ENCODE data around the gene KCTD2.

Gene KCTD2

GRCh38 chr17:75102385-75102821 lies 55.4 kb downstream of the KCTD2 start:
- no peak for DNase-seq

- DNase-seq, result no peak
Measured at GRCh38 chr17:75103601-75104554, 56.9 kb downstream of the KCTD2 start.

- DNase-seq, result peak in 1 of 2 experiments; percentile 63
Measured at GRCh38 chr17:75105126-75106080, 58.4 kb downstream of the KCTD2 start.

GRCh38 chr17:75108193-75108592 lies 61.2 kb downstream of the KCTD2 start:
- no peak for DNase-seq

GRCh38 chr17:75109046-75109406 lies 62.0 kb downstream of the KCTD2 start:
- DNase-seq, result no peak

- DNase-seq, result peak; percentile 63 to 92
Measured at GRCh38 chr17:75109407-75110233, 62.6 kb downstream of the KCTD2 start, which contains the start of gene ARMC7. ARMC7 (plus strand) TSS chr17:75109969; CDS start chr17:75110289, 320 bp downstream.

GRCh38 chr17:75110234-75110937 lies 63.4 kb downstream of the KCTD2 start:
- no peak for DNase-seq

GRCh38 chr17:75111777-75112335 lies 64.8 kb downstream of the KCTD2 start:
- no peak for DNase-seq

GRCh38 chr17:75113798-75114551 lies 67.0 kb downstream of the KCTD2 start:
- peak; percentile 89 to 91 for DNase-seq

- no peak for DNase-seq
Measured at GRCh38 chr17:75114552-75115314, 67.7 kb downstream of the KCTD2 start.

Measured in NCI-H446 (cell line).